Activated naive CD8-positive, alpha-beta T cell treated with anti-CD3 and anti-CD28 coated beads, Interleukin-2, amount 50 U/mL, for 24 hours (primary cell): ENCODE measurements around the gene TMEM114.

Source experiments
- ATAC-seq: fragments of 150-1000 bp; cut with Tn5 transposase; one replicate; pipeline ENCODE4 v1.10.0; 2021
- DNase-seq: peaks from one replicate; pipeline ENCODE4 v3.0.0; 2021
- H3K27ac Mint-ChIP-seq: one replicate; pipeline ENCODE4 v1.8.0; 2021; ENCODE audit warnings: mild to moderate bottlenecking, mixed read lengths
- H3K27me3 Mint-ChIP-seq: one replicate; pipeline ENCODE4 v1.8.0; 2021; ENCODE audit warnings: mixed read lengths
- H3K36me3 Mint-ChIP-seq: one replicate; pipeline ENCODE4 v1.8.0; 2021; ENCODE audit warnings: low read depth, mixed read lengths
- H3K4me1 Mint-ChIP-seq: one replicate; pipeline ENCODE4 v1.8.0; 2021; ENCODE audit warnings: mixed read lengths
- H3K4me3 Mint-ChIP-seq: one replicate; pipeline ENCODE4 v1.8.0; 2021; ENCODE audit warnings: mild to moderate bottlenecking, moderate library complexity, mixed read lengths
- H3K9me3 Mint-ChIP-seq: one replicate; pipeline ENCODE4 v1.8.0; 2021; ENCODE audit warnings: mixed read lengths

Gene TMEM114

GRCh38 chr16:8554022-8554421, 36.3 kb downstream of the TMEM114 start:
- Mint-ChIP-seq H3K9me3 (no peaks in the 10 kb centered on the region), H3K4me3 (no peak overlapping the region), H3K36me3 (no peaks in the 10 kb centered on the region), H3K4me1 (no peaks in the 10 kb centered on the region), H3K27me3 (peaks cover 31% of the 10 kb centered on the region), H3K27ac (no peak overlapping the region)
- DNase-seq (no peak), ATAC-seq (no peak)

GRCh38 chr16:8552487-8553221, 37.7 kb downstream of the TMEM114 start:
- Mint-ChIP-seq H3K27ac (no peak overlapping the region), H3K4me3 (no peak overlapping the region), H3K4me1 (no peaks in the 10 kb centered on the region), H3K27me3 (peaks cover 32% of the 10 kb centered on the region), H3K36me3 (no peaks in the 10 kb centered on the region), H3K9me3 (no peaks in the 10 kb centered on the region)
- DNase-seq (no peak), ATAC-seq (no peak)

GRCh38 chr16:8551388-8552332, 38.7 kb downstream of the TMEM114 start:
- H3K36me3 Mint-ChIP-seq: no peaks in the 10 kb centered on the region
- H3K4me3 Mint-ChIP-seq: no peak overlapping the region
- DNase-seq: no peak
- no peak overlapping the region for H3K27ac Mint-ChIP-seq
- H3K9me3 Mint-ChIP-seq: no peaks in the 10 kb centered on the region
- ATAC-seq: no peak
- H3K4me1 Mint-ChIP-seq: no peaks in the 10 kb centered on the region
- peaks cover 32% of the 10 kb centered on the region for H3K27me3 Mint-ChIP-seq

- H3K9me3 Mint-ChIP-seq: no peaks in the 10 kb centered on the region
- no peaks in the 10 kb centered on the region for H3K36me3 Mint-ChIP-seq
- H3K4me3 Mint-ChIP-seq: no peak overlapping the region
- H3K27ac Mint-ChIP-seq: no peak overlapping the region
- no peaks in the 10 kb centered on the region for H3K4me1 Mint-ChIP-seq
- ATAC-seq: no peak
- H3K27me3 Mint-ChIP-seq: peaks cover 28% of the 10 kb centered on the region
- DNase-seq: no peak
Measured at GRCh38 chr16:8550728-8551387, 39.5 kb downstream of the TMEM114 start.

GRCh38 chr16:8549843-8550412, 40.4 kb downstream of the TMEM114 start:
- no peaks in the 10 kb centered on the region for H3K9me3 Mint-ChIP-seq

GRCh38 chr16:8548166-8548565, 42.1 kb downstream of the TMEM114 start:
- no peaks in the 10 kb centered on the region for H3K4me1 Mint-ChIP-seq
- H3K27ac Mint-ChIP-seq: no peak overlapping the region
- H3K4me3 Mint-ChIP-seq: no peak overlapping the region
- DNase-seq (no peak), ATAC-seq (no peak)
- H3K36me3 Mint-ChIP-seq: no peaks in the 10 kb centered on the region
- H3K9me3 Mint-ChIP-seq: no peaks in the 10 kb centered on the region
- peaks cover 34% of the 10 kb centered on the region for H3K27me3 Mint-ChIP-seq

More at GRCh38 chr16:8549843-8550412, 40.4 kb downstream of the TMEM114 start:
- DNase-seq (no peak), ATAC-seq (no peak)
- Mint-ChIP-seq H3K27me3 (peaks cover 27% of the 10 kb centered on the region), H3K27ac (no peak overlapping the region), H3K36me3 (no peaks in the 10 kb centered on the region), H3K4me1 (no peaks in the 10 kb centered on the region), H3K4me3 (no peak overlapping the region)

GRCh38 chr16:8547762-8548161, 42.5 kb downstream of the TMEM114 start:
- Mint-ChIP-seq H3K9me3 (no peaks in the 10 kb centered on the region), H3K4me3 (no peak overlapping the region), H3K4me1 (no peaks in the 10 kb centered on the region), H3K36me3 (no peaks in the 10 kb centered on the region), H3K27ac (no peak overlapping the region), H3K27me3 (peaks cover 30% of the 10 kb centered on the region)
- ATAC-seq: no peak
- no peak for DNase-seq

- no peaks in the 10 kb centered on the region for H3K9me3 Mint-ChIP-seq
- H3K4me3 Mint-ChIP-seq: no peak overlapping the region
Measured at GRCh38 chr16:8544406-8544805, 45.9 kb downstream of the TMEM114 start.

GRCh38 chr16:8543258-8543657, 47.1 kb downstream of the TMEM114 start:
- H3K4me1 Mint-ChIP-seq: no peaks in the 10 kb centered on the region
- H3K4me3 Mint-ChIP-seq: no peak overlapping the region
- H3K27ac Mint-ChIP-seq: no peak overlapping the region
- DNase-seq (no peak), ATAC-seq (no peak)
- H3K9me3 Mint-ChIP-seq: no peaks in the 10 kb centered on the region
- peaks cover 25% of the 10 kb centered on the region for H3K27me3 Mint-ChIP-seq
- no peaks in the 10 kb centered on the region for H3K36me3 Mint-ChIP-seq

More at GRCh38 chr16:8544406-8544805, 45.9 kb downstream of the TMEM114 start:
- no peak for ATAC-seq
- DNase-seq: no peak
- Mint-ChIP-seq H3K4me1 (no peaks in the 10 kb centered on the region), H3K27me3 (peaks cover 21% of the 10 kb centered on the region), H3K36me3 (no peaks in the 10 kb centered on the region), H3K27ac (no peak overlapping the region)

- H3K27ac Mint-ChIP-seq: no peak overlapping the region
- ATAC-seq: no peak
- DNase-seq: no peak
- H3K36me3 Mint-ChIP-seq: no peaks in the 10 kb centered on the region
- no peaks in the 10 kb centered on the region for H3K9me3 Mint-ChIP-seq
- H3K27me3 Mint-ChIP-seq: peaks cover 24% of the 10 kb centered on the region
- no peak overlapping the region for H3K4me3 Mint-ChIP-seq
- no peaks in the 10 kb centered on the region for H3K4me1 Mint-ChIP-seq
Measured at GRCh38 chr16:8542393-8542792, 47.9 kb downstream of the TMEM114 start.

GRCh38 chr16:8541868-8542267, 48.4 kb downstream of the TMEM114 start:
- Mint-ChIP-seq H3K27ac (no peak overlapping the region), H3K4me3 (no peak overlapping the region), H3K36me3 (no peaks in the 10 kb centered on the region), H3K9me3 (no peaks in the 10 kb centered on the region), H3K27me3 (peaks cover 22% of the 10 kb centered on the region), H3K4me1 (no peaks in the 10 kb centered on the region)
- ATAC-seq (no peak), DNase-seq (no peak)

- H3K4me1 Mint-ChIP-seq: no peaks in the 10 kb centered on the region
- no peaks in the 10 kb centered on the region for H3K36me3 Mint-ChIP-seq
- no peak for DNase-seq
- no peak overlapping the region for H3K27ac Mint-ChIP-seq
- no peak overlapping the region for H3K4me3 Mint-ChIP-seq
- H3K27me3 Mint-ChIP-seq: peaks cover 17% of the 10 kb centered on the region
- ATAC-seq: no peak
- H3K9me3 Mint-ChIP-seq: no peaks in the 10 kb centered on the region
Measured at GRCh38 chr16:8537691-8538342, 52.5 kb downstream of the TMEM114 start.

- Mint-ChIP-seq H3K9me3 (no peaks in the 10 kb centered on the region), H3K4me3 (no peak overlapping the region), H3K27me3 (peaks cover 21% of the 10 kb centered on the region), H3K4me1 (no peaks in the 10 kb centered on the region), H3K36me3 (no peaks in the 10 kb centered on the region), H3K27ac (no peak overlapping the region)
- DNase-seq (no peak), ATAC-seq (no peak)
Measured at GRCh38 chr16:8533509-8533908, 56.8 kb downstream of the TMEM114 start.
